Suprapubic skin (tissue), 3 donors: ENCODE results near the gene TSPAN33.

Experiments used
- CTCF ChIP-seq, 2 donors: fragments of 200-600 bp in 1 of 2; fragments of 450-650 bp in 1 of 2; sonication (generic) in 1 of 2; IDR thresholded peaks; one replicate each; pipeline ENCODE4 v1.5.1; 2016 to 2019; ENCODE audit warnings: antibody characterized with exemption in 2 of 2, mild to moderate bottlenecking in 1 of 2, moderate library complexity in 1 of 2
- POLR2AphosphoS5 ChIP-seq, 3 donors: sonication (generic); formaldehyde crosslinking; IDR thresholded peaks; one replicate each; pipeline ENCODE4 v1.6.1; 2017; ENCODE audit warnings: antibody characterized with exemption in 3 of 3

GRCh38 chr7:129118976-129119375 lies 25.5 kb upstream of the TSPAN33 start:
- no peak for TF ChIP-seq POLR2AphosphoS5 (IDR thresholded peaks at IDR 0.05)
- no peak for TF ChIP-seq CTCF (IDR thresholded peaks at IDR 0.05)
